H1 (cell line): ENCODE data around the gene CALM3. TPM values are rescaled to one million over a fixed set of nuclear protein-coding genes. Genes with fewer than 3 reads are reported as not detected.

Source experiments
- CTCF ChIA-PET: fragments of 300-600 bp; sonication (Branson Sonifier 250); formaldehyde crosslinking; loops from one replicate; lab custom pipeline; 2021; ENCODE audit not compliant: partially characterized antibody; lab: Charles Lee
- POLR2A ChIA-PET: fragments of 300-600 bp; sonication (Branson Sonifier 250); formaldehyde crosslinking; loops from one replicate; lab custom pipeline; 2021; ENCODE audit warnings: inconsistent platforms; ENCODE audit not compliant: partially characterized antibody; lab: Charles Lee
- DNase-seq, 2 experiments: peaks; one replicate each; pipeline versions ENCODE4 v3.0.0 to v3.0.0-alpha.2; 2010 to 2022; ENCODE audit warnings: low spot score in 2 of 2, low read depth in 1 of 2, mixed read lengths in 1 of 2
- FAIRE-seq: peaks from 2 replicates; lab custom pipeline; 2011; peaks lifted over from hg19 to GRCh38; lab: Jason Lieb, UNC
- H2AFZ ChIP-seq: 2 replicates; pipeline ENCODE4 v1.8.1; 2012; ENCODE audit warnings: low read length, inconsistent platforms
- H2AK5ac ChIP-seq: 2 replicates; pipeline ENCODE4 v1.6.1; 2013; ENCODE audit warnings: low read depth, low read length
- H2BK120ac ChIP-seq: replicated peaks from 2 replicates; pipeline ENCODE3; 2013; ENCODE audit warnings: low read depth, low read length, inconsistent platforms
- H2BK12ac ChIP-seq: 2 replicates; pipeline ENCODE4 v1.6.1; 2013; ENCODE audit warnings: low read depth, low read length
- H2BK15ac ChIP-seq: 2 replicates; pipeline ENCODE4 v1.6.1; 2013; ENCODE audit warnings: low read length
- H2BK20ac ChIP-seq: 2 replicates; pipeline ENCODE4 v1.6.1; 2013; ENCODE audit warnings: low read length
- H2BK5ac ChIP-seq: 2 replicates; pipeline ENCODE4 v1.6.1; 2013; ENCODE audit warnings: low read depth, low read length
- H3K14ac ChIP-seq: 2 replicates; pipeline ENCODE4 v1.6.1; 2013; ENCODE audit warnings: inconsistent platforms; ENCODE audit not compliant: insufficient read length
- H3K18ac ChIP-seq: 2 replicates; pipeline ENCODE4 v1.6.1; 2013; ENCODE audit warnings: low read length; ENCODE audit errors: extremely low read depth
- H3K23ac ChIP-seq: 2 replicates; pipeline ENCODE4 v1.6.1; 2013; ENCODE audit warnings: inconsistent platforms; ENCODE audit not compliant: insufficient read length
- H3K23me2 ChIP-seq: 2 replicates; pipeline ENCODE4 v1.6.1; 2013; ENCODE audit warnings: low read depth, low read length
- H3K27ac ChIP-seq: 2 replicates; pipeline ENCODE4 v1.6.1; 2011; ENCODE audit warnings: low read depth, low read length, inconsistent platforms
- H3K27me3 ChIP-seq, 4 experiments: replicated peaks in 1 of 4; 1 replicate in 1 of 4; 2 replicates in 3 of 4; pipeline versions ENCODE4 v1.6.1 to v1.8.1; 2011 to 2013; ENCODE audit warnings: low read length in 3 of 4, mild to moderate bottlenecking in 3 of 4, inconsistent platforms in 2 of 4, mixed read lengths in 2 of 4, moderate library complexity in 1 of 4; ENCODE audit not compliant: control insufficient read depth in 3 of 4, insufficient read depth in 3 of 4; ENCODE audit errors: extremely low read depth in 1 of 4
- H3K36me3 ChIP-seq, 4 experiments: 2 replicates each; pipeline versions ENCODE4 v1.6.1 to v1.8.1; 2011 to 2013; ENCODE audit warnings: mild to moderate bottlenecking in 4 of 4, low read length in 3 of 4, moderate library complexity in 2 of 4, control low read depth in 1 of 4, inconsistent platforms in 1 of 4; ENCODE audit not compliant: insufficient read depth in 4 of 4, control insufficient read depth in 2 of 4
- H3K4ac ChIP-seq: replicated peaks from 2 replicates; pipeline ENCODE3; 2013; ENCODE audit warnings: low read length, low read depth, mixed read lengths, inconsistent platforms; ENCODE audit not compliant: insufficient read length
- H3K4me1 ChIP-seq, 4 experiments: replicated peaks in 1 of 4; 1 replicate in 1 of 4; 2 replicates in 3 of 4; pipeline versions ENCODE4 v1.6.1 to v1.8.1; 2011 to 2013; ENCODE audit warnings: low read length in 3 of 4, inconsistent platforms in 2 of 4, mixed read lengths in 1 of 4; ENCODE audit not compliant: insufficient read depth in 4 of 4, control insufficient read depth in 3 of 4
- H3K4me2 ChIP-seq, 2 experiments: 2 replicates each; pipeline versions ENCODE4 v1.6.1 to v1.8.1; 2011 to 2013; ENCODE audit warnings: low read depth in 2 of 2, low read length in 2 of 2, control low read depth in 1 of 2, inconsistent platforms in 1 of 2, mild to moderate bottlenecking in 1 of 2; ENCODE audit not compliant: insufficient read depth in 1 of 2
- H3K4me3 ChIP-seq, 4 experiments: fragments of 200-600, 300-600 bp in 1 of 4; sonication (generic), shearing (Covaris generic), sonication (Bioruptor Twin) in 1 of 4; 2 replicates each; pipeline versions ENCODE4 v1.5.1 to v1.8.1; 2011 to 2016; ENCODE audit warnings: low read length in 4 of 4, low read depth in 3 of 4, control low read depth in 2 of 4, inconsistent platforms in 2 of 4, mild to moderate bottlenecking in 2 of 4, mixed read lengths in 1 of 4, moderate library complexity in 1 of 4; ENCODE audit not compliant: insufficient read depth in 2 of 4; ENCODE audit errors: extremely low read depth in 1 of 4
- H3K56ac ChIP-seq: replicated peaks from 2 replicates; pipeline ENCODE3; 2013; ENCODE audit warnings: low read depth, mild to moderate bottlenecking, mixed read lengths, low read length, inconsistent platforms; ENCODE audit not compliant: insufficient read length
- H3K79me1 ChIP-seq: 2 replicates; pipeline ENCODE4 v1.6.1; 2013; ENCODE audit warnings: low read depth, low read length, control low read depth
- H3K79me2 ChIP-seq, 2 experiments: 2 replicates each; pipeline versions ENCODE4 v1.6.1 to v1.8.1; 2012 to 2013; ENCODE audit warnings: low read length in 2 of 2, mild to moderate bottlenecking in 2 of 2, inconsistent platforms in 1 of 2; ENCODE audit not compliant: insufficient read depth in 2 of 2, control insufficient read depth in 1 of 2
- H3K9ac ChIP-seq, 4 experiments: replicated peaks in 1 of 4; 1 replicate in 1 of 4; 2 replicates in 3 of 4; pipeline versions ENCODE4 v1.6.1 to v1.8.1; 2011 to 2013; ENCODE audit warnings: low read depth in 3 of 4, low read length in 3 of 4, control low read depth in 2 of 4, mild to moderate bottlenecking in 2 of 4, moderate library complexity in 2 of 4, inconsistent platforms in 1 of 4; ENCODE audit errors: extremely low read depth in 1 of 4
- H3K9me3 ChIP-seq, 2 experiments: 2 replicates each; pipeline versions ENCODE4 v1.6.1 to v1.8.1; 2012 to 2013; ENCODE audit warnings: mild to moderate bottlenecking in 2 of 2, moderate library complexity in 2 of 2, control low read depth in 1 of 2, inconsistent platforms in 1 of 2, low read depth in 1 of 2, low read length in 1 of 2, mixed read lengths in 1 of 2; ENCODE audit not compliant: insufficient read depth in 2 of 2
- H4K20me1 ChIP-seq, 2 experiments: replicated peaks in 1 of 2; 2 replicates each; pipeline versions ENCODE3 to v1.8.1; 2011 to 2013; ENCODE audit warnings: inconsistent platforms in 2 of 2, low read length in 2 of 2, mild to moderate bottlenecking in 1 of 2; ENCODE audit not compliant: insufficient read depth in 2 of 2, control insufficient read depth in 1 of 2
- H4K5ac ChIP-seq: 2 replicates; pipeline ENCODE4 v1.6.1; 2013; ENCODE audit warnings: low read length, low read depth, mixed read lengths, inconsistent platforms; ENCODE audit not compliant: insufficient read length
- H4K8ac ChIP-seq: 2 replicates; pipeline ENCODE4 v1.8.0; 2013; ENCODE audit warnings: mild to moderate bottlenecking, moderate library complexity, low read length, inconsistent platforms; ENCODE audit not compliant: insufficient read depth; ENCODE audit errors: extremely low read depth
- H4K91ac ChIP-seq: replicated peaks from 2 replicates; pipeline ENCODE3; 2013; ENCODE audit warnings: low read length, mixed read lengths, inconsistent platforms; ENCODE audit not compliant: insufficient read length
- BRCA1 ChIP-seq: IDR thresholded peaks from 2 replicates; pipeline ENCODE4 v1.6.1; 2012; ENCODE audit warnings: low read depth, low read length, improper control_type of control experiment
- HDAC6 ChIP-seq: IDR thresholded peaks from one replicate; pipeline ENCODE4 v1.7.1; 2012; ENCODE audit warnings: low read depth, mild to moderate bottlenecking, inconsistent platforms, low read length, moderate library complexity
- RBBP5 ChIP-seq: IDR thresholded peaks from 2 replicates; pipeline ENCODE4 v1.7.1; 2012; ENCODE audit warnings: low read depth, mild to moderate bottlenecking, inconsistent platforms, low read length, moderate library complexity, borderline replicate concordance
- TEAD4 ChIP-seq: IDR thresholded peaks from 2 replicates; pipeline ENCODE4 v1.6.1; 2012; ENCODE audit warnings: low read depth, low read length, inconsistent platforms, mixed read lengths
- ZNF274 ChIP-seq: IDR thresholded peaks from 2 replicates; pipeline ENCODE4 v1.7.0; 2012; ENCODE audit warnings: low read length, borderline replicate concordance; ENCODE audit errors: extremely low read depth
- WGBS, 2 experiments: shearing (Covaris generic) in 1 of 2; methylation state at CpG; one replicate each; pipeline versions ENCODE4 v1.1.6 to v1.1.7; 2013 to 2015; ENCODE audit warnings: low lambda C conversion rate in 2 of 2, mixed read lengths in 2 of 2, inconsistent platforms in 1 of 2, low coverage in 1 of 2, missing lambda C conversion rate in 1 of 2; ENCODE audit not compliant: insufficient replicate concordance in 2 of 2, insufficient coverage in 1 of 2, insufficient read length in 1 of 2; ENCODE audit errors: extremely low coverage in 1 of 2, missing lambda C conversion rate in 1 of 2; 5-methylcytosine and 5-hydroxymethylcytosine counted together
- polyA plus RNA-seq, 7 experiments: library from polyadenylated mRNA; depleted of rRNA in 3 of 7; stranded (reverse) in 5 of 7; unstranded in 2 of 7; fragments of >200 nt in 5 of 7; fragments of 200-250 nt in 2 of 7; gene quantifications; 1 replicate in 5 of 7; 2 replicates in 1 of 7; 4 replicates in 1 of 7; pipeline versions ENCODE4 v1.2.1 to v1.2.3, GENCODE V29; 2011 to 2013; ENCODE audit warnings: missing spikeins in 2 of 7, mixed read lengths in 2 of 7
- total RNA-seq: library from RNA; stranded (reverse); fragmentation: NEBNext Ultra II Directional; extraction: Animal tissue kit (Norgen Biotek cat#: 25700); gene quantifications from 2 replicates; pipeline ENCODE4 v1.2.1, GENCODE V29; 2021

Gene CALM3
- total and polyA plus RNA-seq, 2 of the 8 experiments (the other 6 are each of a cell fraction or from before 2014, with no cell fraction given): 315 to 326 TPM

GRCh38 chr19:46610413-46610775, 9.3 kb downstream of the CALM3 start:
- Histone ChIP-seq H2BK15ac (no peak overlapping the region), H3K36me3 (peaks cover 16 to 44% (median 40%) of the 10 kb centered on the region in 4 experiments; a peak in 7 of 8 replicates), H3K4ac (no peak overlapping the region), H3K27ac (no peak overlapping the region), H2AFZ (no peak overlapping the region), H2BK12ac (no peak overlapping the region), H2AK5ac (no peak overlapping the region), H4K91ac (no peak overlapping the region), H3K56ac (no peak overlapping the region), H3K27me3 (no peaks in the 10 kb centered on the region), H3K23ac (no peak overlapping the region), H3K23me2 (no peaks in the 10 kb centered on the region), H3K4me1 (no peaks in the 10 kb centered on the region), H4K8ac (no peak overlapping the region), H2BK5ac (no peak overlapping the region), H3K79me2 (peaks cover 0 to 3% of the 10 kb centered on the region in 2 experiments; a peak in 1 of 4 replicates), H3K14ac (no peak overlapping the region), H3K9me3 (no peaks in the 10 kb centered on the region), H2BK120ac (no peak overlapping the region), H3K18ac (no peak overlapping the region), H2BK20ac (no peak overlapping the region), H3K4me3 (no peak overlapping the region), H3K79me1 (no peaks in the 10 kb centered on the region), H4K5ac (no peak overlapping the region), H3K9ac (no peak overlapping the region), H3K4me2 (no peak overlapping the region), H4K20me1 (peaks cover 0 to 16% of the 10 kb centered on the region in 2 experiments)
- TF ChIP-seq RBBP5 (no peak), HDAC6 (no peak), BRCA1 (no peak), ZNF274 (no peak), TEAD4 (no peak)
- FAIRE-seq: no peak
- POLR2A ChIA-PET: interaction anchor here (0.8 to 3.5 kb wide), 5 partner anchors 8 to 51 kb away, joined by 3 to 28 read pairs (median 3); partner anchors contain the start of gene CALM3
- 87% methylated on average over 3 of the region's 5 CpGs; no CpG with 5 or more reads in 1 of the 2 experiments for WGBS, 2 experiments
- CTCF ChIA-PET: interaction anchor here (0.5 to 15.6 kb wide), 7 partner anchors 9 to 1020 kb away, joined by 3 to 341 read pairs (median 8); partner anchors contain the start of genes CALM3, DACT3 and PTGIR
- DNase-seq: no peak
